ENCODE measurements around the gene SRP19.

DNA sequence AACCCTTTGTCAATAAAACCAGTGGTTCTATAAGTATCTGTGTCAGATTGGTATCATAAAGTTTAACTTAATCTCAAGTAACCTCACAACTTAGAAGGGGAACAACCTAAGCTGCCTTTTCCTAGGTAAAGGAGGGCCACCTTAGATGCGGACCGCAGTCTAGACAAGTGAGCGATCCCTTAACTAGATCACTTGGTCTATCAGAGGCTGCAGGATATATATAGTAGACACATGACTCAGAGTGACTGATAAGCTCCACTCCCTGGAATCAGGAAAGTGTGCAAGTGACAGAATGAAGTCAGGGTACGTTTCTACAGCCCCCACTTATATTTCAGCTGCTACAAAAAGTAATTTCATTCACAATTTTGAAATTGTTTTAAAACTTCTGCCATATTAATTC is 53.5 kb downstream of the SRP19 start:
- TF ChIP-seq BRCA1 (IDR thresholded peaks at IDR 0.05; ENCODE audit: low read depth, low read length) (no peak), YY1 (IDR thresholded peaks at IDR 0.05; ENCODE audit: low read depth, low read length) (no peak), TBP (IDR thresholded peaks at IDR 0.05; ENCODE audit: low read depth, low read length) (no peak), SIN3A (conservative IDR thresholded peaks at IDR 0.05 in 1 of 2, IDR thresholded peaks at IDR 0.05 in 1 of 2; ENCODE audit: low read depth in 1 of 2, low read length in 2 of 2) (no peak), POLR2A (IDR thresholded peaks at IDR 0.05; ENCODE audit: control extremely low read depth in 1 of 2, low read depth in 2 of 2, low read length in 2 of 2) (no peak), GTF2F1 (IDR thresholded peaks at IDR 0.05; ENCODE audit: borderline replicate concordance, low read depth, low read length) (no peak), TAF1 (IDR thresholded peaks at IDR 0.05; ENCODE audit: low read depth, low read length) (no peak), SIRT6 (IDR thresholded peaks at IDR 0.05; ENCODE audit: low read length) (no peak), CEBPB (IDR thresholded peaks at IDR 0.05; ENCODE audit: low read depth, low read length) (no peak)
- TF ChIP-seq, protein P1, sequence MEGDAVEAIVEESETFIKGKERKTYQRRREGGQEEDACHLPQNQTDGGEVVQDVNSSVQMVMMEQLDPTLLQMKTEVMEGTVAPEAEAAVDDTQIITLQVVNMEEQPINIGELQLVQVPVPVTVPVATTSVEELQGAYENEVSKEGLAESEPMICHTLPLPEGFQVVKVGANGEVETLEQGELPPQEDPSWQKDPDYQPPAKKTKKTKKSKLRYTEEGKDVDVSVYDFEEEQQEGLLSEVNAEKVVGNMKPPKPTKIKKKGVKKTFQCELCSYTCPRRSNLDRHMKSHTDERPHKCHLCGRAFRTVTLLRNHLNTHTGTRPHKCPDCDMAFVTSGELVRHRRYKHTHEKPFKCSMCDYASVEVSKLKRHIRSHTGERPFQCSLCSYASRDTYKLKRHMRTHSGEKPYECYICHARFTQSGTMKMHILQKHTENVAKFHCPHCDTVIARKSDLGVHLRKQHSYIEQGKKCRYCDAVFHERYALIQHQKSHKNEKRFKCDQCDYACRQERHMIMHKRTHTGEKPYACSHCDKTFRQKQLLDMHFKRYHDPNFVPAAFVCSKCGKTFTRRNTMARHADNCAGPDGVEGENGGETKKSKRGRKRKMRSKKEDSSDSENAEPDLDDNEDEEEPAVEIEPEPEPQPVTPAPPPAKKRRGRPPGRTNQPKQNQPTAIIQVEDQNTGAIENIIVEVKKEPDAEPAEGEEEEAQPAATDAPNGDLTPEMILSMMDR (IDR thresholded peaks at IDR 0.05; ENCODE audit: control extremely low read depth in 1 of 3, insufficient read depth in 1 of 3, low read depth in 1 of 3, low read length in 3 of 3), result no peak
- TF ChIP-seq, protein P2, sequence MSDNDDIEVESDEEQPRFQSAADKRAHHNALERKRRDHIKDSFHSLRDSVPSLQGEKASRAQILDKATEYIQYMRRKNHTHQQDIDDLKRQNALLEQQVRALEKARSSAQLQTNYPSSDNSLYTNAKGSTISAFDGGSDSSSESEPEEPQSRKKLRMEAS (IDR thresholded peaks at IDR 0.05), result no peak
